Right ventricle myocardium inferior (tissue), 1 donor: ENCODE measurements around the gene ANTXR2. TPM values are rescaled to one million over a fixed set of nuclear protein-coding genes. Genes with fewer than 3 reads are reported as not detected.
"Not testable (repeated sequence)": the region's sequence is repeated elsewhere in the genome, so short reads cannot be mapped to it uniquely, and the experiment has no call there.

Experiments used
- ATAC-seq: fragments of 200-7000 bp; cut with Tn5 transposase; one replicate; pipeline ENCODE4 v1.9.1; 2020; ENCODE audit warnings: mild to moderate bottlenecking, moderate library complexity
- DNase-seq: peaks from one replicate; pipeline ENCODE4 v3.0.0; 2021; ENCODE audit errors: missing footprints
- intact Hi-C: fragments of 100-400 bp; cut with DNase I; formaldehyde crosslinking; loops from one replicate; pipeline ENCODE4 v1.11.0; 2022
- total RNA-seq: library from RNA; stranded (reverse); fragmentation: NEBNext Ultra II Directional; extraction: Animal tissue kit (Norgen Biotek cat#: 25700); gene quantifications from one replicate; pipeline ENCODE4 v1.2.1, GENCODE V29; 2021
- donor health status: DM: no; HTN: yes; CAD: no; lungs with severe emphysema.

The ANTXR2 gene
- total RNA-seq, 1 donor from 2014 or later, result 48.1 TPM

- ATAC-seq (no peak), DNase-seq (no peak)
- intact Hi-C loops, result no loop called here
Measured at GRCh38 chr4:79904331-79904730, 168.7 kb downstream of the ANTXR2 start.

GRCh38 chr4:79900182-79900581 is 172.8 kb downstream of the ANTXR2 start:
- DNase-seq (no peak), ATAC-seq (no peak)
- intact Hi-C loops, result no loop called here

- DNase-seq (no peak), ATAC-seq (no peak)
- intact Hi-C loops, result no loop called here
Measured at GRCh38 chr4:79899481-79899880, 173.5 kb downstream of the ANTXR2 start.

GRCh38 chr4:79898055-79898454 is 175.0 kb downstream of the ANTXR2 start:
- intact Hi-C loops, result no loop called here
- ATAC-seq, result no peak
- no peak for DNase-seq

GRCh38 chr4:79897174-79897573 is 175.9 kb downstream of the ANTXR2 start:
- intact Hi-C loops, result no loop called here
- DNase-seq (no peak), ATAC-seq (no peak)

GRCh38 chr4:79893456-79893855 is 179.6 kb downstream of the ANTXR2 start:
- ATAC-seq, result no peak
- no peak for DNase-seq
- intact Hi-C loops, result no loop called here

- DNase-seq, ATAC-seq, intact Hi-C loops: not testable (repeated sequence)
Measured at GRCh38 chr4:79889026-79889425, 184.0 kb downstream of the ANTXR2 start.

- intact Hi-C loops, result no loop called here
- DNase-seq (no peak), ATAC-seq (peak; percentile 67)
Measured at GRCh38 chr4:79886557-79886956, 186.5 kb downstream of the ANTXR2 start.

GRCh38 chr4:79886021-79886420 is 187.0 kb downstream of the ANTXR2 start:
- ATAC-seq (no peak), DNase-seq (no peak)
- intact Hi-C loops, result no loop called here

- no peak for ATAC-seq
- intact Hi-C loops, result no loop called here
Measured at GRCh38 chr4:79883290-79883689, 189.7 kb downstream of the ANTXR2 start.

GRCh38 chr4:79882806-79883205 is 190.2 kb downstream of the ANTXR2 start:
- DNase-seq (no peak), ATAC-seq (no peak)
- intact Hi-C loops, result no loop called here

More at GRCh38 chr4:79883290-79883689, 189.7 kb downstream of the ANTXR2 start:
- no peak for DNase-seq

GRCh38 chr4:79881407-79881806 is 191.6 kb downstream of the ANTXR2 start:
- DNase-seq (no peak), ATAC-seq (no peak)
- intact Hi-C loops, result no loop called here

- DNase-seq, result no peak
- ATAC-seq, result no peak
- intact Hi-C loops, result no loop called here
Measured at GRCh38 chr4:79877511-79877910, 195.5 kb downstream of the ANTXR2 start.

- ATAC-seq (no peak), DNase-seq (no peak)
- intact Hi-C loops, result loop anchor here (1.0 kb wide), 1 partner anchor 14 kb away; no protein-coding TSS in a partner anchor
Measured at GRCh38 chr4:79875344-79875899, 197.6 kb downstream of the ANTXR2 start.

GRCh38 chr4:79874197-79874596 is 198.8 kb downstream of the ANTXR2 start:
- ATAC-seq (no peak), DNase-seq (no peak)
- intact Hi-C loops, result no loop called here

- intact Hi-C loops, result no loop called here
- ATAC-seq (no peak), DNase-seq (no peak)
Measured at GRCh38 chr4:79872738-79873137, 200.3 kb downstream of the ANTXR2 start.

- intact Hi-C loops, result no loop called here
- no peak for DNase-seq
- ATAC-seq, result no peak
Measured at GRCh38 chr4:79871961-79872360, 201.1 kb downstream of the ANTXR2 start.

- ATAC-seq, result no peak
- no peak for DNase-seq
- intact Hi-C loops, result loop anchor here (10.0 kb wide), 1 partner anchor 105 kb away; no protein-coding TSS in a partner anchor
Measured at GRCh38 chr4:79869597-79870237, 203.3 kb downstream of the ANTXR2 start.

- no peak for DNase-seq
- ATAC-seq, result no peak
- intact Hi-C loops, result loop anchor here (10.0 kb wide), 1 partner anchor 100 kb away; no protein-coding TSS in a partner anchor
Measured at GRCh38 chr4:79865201-79865597, 207.8 kb downstream of the ANTXR2 start.

GRCh38 chr4:79864500-79865200 is 208.4 kb downstream of the ANTXR2 start:
- DNase-seq (no peak), ATAC-seq (no peak)
- intact Hi-C loops, result loop anchor here (10.0 kb wide), 1 partner anchor 100 kb away; no protein-coding TSS in a partner anchor
